Measurements from ENCODE around the gene TAPBPL.
"Not testable (repeated sequence)": the region's sequence is repeated elsewhere in the genome, so short reads cannot be mapped to it uniquely, and the experiment has no call there.

TAPBPL gene

GRCh38 chr12:6451348-6452244, at the start of gene TAPBPL:
Gene TAPBPL, plus strand, starts transcription at chr12:6452042. Its CDS starts 207 bp downstream, at chr12:6452249.
- peak; percentile 82 for DNase-seq (ENCODE audit: low spot score)

- no peak for DNase-seq (ENCODE audit: low spot score)
Observed at GRCh38 chr12:6404390-6404789, 47.5 kb upstream of the TAPBPL start.

GRCh38 chr12:6405963-6406362, 45.9 kb upstream of the TAPBPL start:
- no peak for DNase-seq (ENCODE audit: low spot score)

- no peak for DNase-seq (ENCODE audit: low spot score)
Observed at GRCh38 chr12:6407236-6407954, 44.4 kb upstream of the TAPBPL start.

- no peak for DNase-seq (ENCODE audit: low spot score)
Observed at GRCh38 chr12:6416596-6416995, 35.2 kb upstream of the TAPBPL start.

GRCh38 chr12:6418796-6419195, 33.0 kb upstream of the TAPBPL start:
- no peak for DNase-seq (ENCODE audit: low spot score)

- DNase-seq (ENCODE audit: low spot score) = no peak
Observed at GRCh38 chr12:6420364-6420763, 31.5 kb upstream of the TAPBPL start.

- peak; percentile 96 for DNase-seq (ENCODE audit: low spot score)
Observed at GRCh38 chr12:6423267-6424007, 28.4 kb upstream of the TAPBPL start.

GRCh38 chr12:6424008-6424347, 27.9 kb upstream of the TAPBPL start:
- no peak for DNase-seq (ENCODE audit: low spot score)

- DNase-seq (ENCODE audit: low spot score) = no peak
Observed at GRCh38 chr12:6424866-6425265, 27.0 kb upstream of the TAPBPL start.

- no peak for DNase-seq (ENCODE audit: low spot score)
Observed at GRCh38 chr12:6425590-6426531, 26.0 kb upstream of the TAPBPL start.

- DNase-seq (ENCODE audit: low spot score) = no peak
Observed at GRCh38 chr12:6426882-6427671, 24.8 kb upstream of the TAPBPL start.

- DNase-seq (ENCODE audit: low spot score) = not testable (repeated sequence)
Observed at GRCh38 chr12:6427796-6428195, 24.0 kb upstream of the TAPBPL start.

- no peak for DNase-seq (ENCODE audit: low spot score)
Observed at GRCh38 chr12:6428326-6428725, 23.5 kb upstream of the TAPBPL start.

GRCh38 chr12:6430124-6430989, 21.5 kb upstream of the TAPBPL start:
- peak; percentile 98 for DNase-seq (ENCODE audit: low spot score)

GRCh38 chr12:6432991-6433390, 18.9 kb upstream of the TAPBPL start:
- DNase-seq (ENCODE audit: low spot score) = no peak

- DNase-seq (ENCODE audit: low spot score) = no peak
Observed at GRCh38 chr12:6434205-6435140, 17.4 kb upstream of the TAPBPL start.

- no peak for DNase-seq (ENCODE audit: low spot score)
Observed at GRCh38 chr12:6435961-6436715, 15.7 kb upstream of the TAPBPL start.

All from hematopoietic multipotent progenitor cell treated with erythropoietin and hydrocortisone succinate and interleukin-3 and kit ligand, for 17 days (in vitro differentiated cells).